ENCODE results near the gene POLA1.

DNA sequence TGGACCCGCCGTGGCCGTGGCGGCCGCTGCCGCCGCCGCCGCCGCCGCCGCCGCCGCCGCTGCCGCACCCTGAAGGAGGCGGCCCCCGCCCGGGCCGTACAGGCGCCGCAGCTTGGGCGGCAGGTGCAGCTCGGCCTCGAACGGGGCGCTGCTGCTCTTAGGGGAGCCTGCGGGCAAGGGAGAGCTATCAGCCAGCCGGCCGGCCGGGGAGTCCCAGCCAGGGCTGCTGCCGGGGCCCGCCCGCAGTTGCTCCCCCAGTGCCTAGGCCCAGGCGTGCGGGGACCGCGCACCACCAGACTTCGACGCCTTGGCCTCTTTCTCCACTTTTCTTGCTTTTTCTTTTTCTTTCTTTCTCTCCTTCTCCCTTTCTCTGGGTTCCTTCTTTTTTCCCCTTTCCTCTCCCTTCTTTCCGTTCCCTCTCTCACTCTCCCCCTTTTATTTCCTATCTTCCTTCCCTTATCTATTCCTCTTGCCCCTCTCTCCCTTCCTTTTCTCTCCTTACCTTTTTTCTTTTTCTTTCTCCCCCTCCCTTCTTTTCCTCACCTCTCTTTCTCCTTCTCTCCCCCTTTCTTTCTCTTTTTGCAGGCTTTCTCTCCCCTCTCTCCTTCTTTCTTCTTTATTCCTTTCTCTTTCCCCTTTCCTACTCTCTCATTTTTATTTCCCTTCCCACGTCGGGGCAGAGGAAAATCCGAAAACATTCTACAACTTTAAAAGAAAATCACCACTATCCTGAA, 320.1 kb downstream of the POLA1 start:
- no peak for TF ChIP-seq POLR2A (IDR thresholded peaks at IDR 0.05; ENCODE audit: low read length)
- TF ChIP-seq GATA1 (IDR thresholded peaks at IDR 0.05; ENCODE audit: low read depth, low read length): no peak

Measured in erythroblast (primary cell).